Panc1 (cell line): ENCODE data around the gene FBLN2. TPM values are rescaled to one million over a fixed set of nuclear protein-coding genes. Genes with fewer than 3 reads are reported as not detected.

Experiments used
- ATAC-seq: fragments of 200-7000 bp; cut with Tn5 transposase; 2 replicates; pipeline ENCODE4 v1.9.1; 2020; ENCODE audit warnings: mild to moderate bottlenecking, moderate library complexity
- BruUV-seq: library from RNA; stranded (reverse); fragments of 400-500 nt; replicated peaks from 2 replicates; lab custom pipeline; 2021; lab: Mats Ljungman, UMichigan
- CTCF ChIA-PET: fragments of 300-600 bp; sonication (Branson Sonifier 250); formaldehyde crosslinking; loops from one replicate; lab custom pipeline; 2022; ENCODE audit warnings: antibody characterized with exemption; lab: Charles Lee
- POLR2A ChIA-PET: fragments of 300-600 bp; sonication (Branson Sonifier 250); formaldehyde crosslinking; loops from one replicate; lab custom pipeline; 2022; ENCODE audit warnings: antibody characterized with exemption; lab: Charles Lee
- DNase-seq: peaks from one replicate; pipeline ENCODE4 v3.0.0-alpha.2; 2010; ENCODE audit warnings: low read depth, low spot score
- H3K27ac ChIP-seq: 2 replicates; pipeline ENCODE4 v1.5.1; 2011; ENCODE audit warnings: mild to moderate bottlenecking, low read length, inconsistent platforms
- H3K27me3 ChIP-seq: fragments of 200-500 bp; sonication (Bioruptor generic); 2 replicates; pipeline ENCODE4 v1.6.0; 2014; ENCODE audit warnings: low read length, inconsistent platforms; ENCODE audit not compliant: control insufficient read depth, insufficient read depth
- H3K36me3 ChIP-seq: fragments of 200-500 bp; sonication (Bioruptor generic); 2 replicates; pipeline ENCODE4 v1.5.1; 2014; ENCODE audit warnings: inconsistent platforms, mild to moderate bottlenecking, low read length, moderate library complexity; ENCODE audit not compliant: control insufficient read depth, insufficient read depth
- H3K4me1 ChIP-seq: 2 replicates; pipeline ENCODE4 v1.5.1; 2011; ENCODE audit warnings: inconsistent platforms, mild to moderate bottlenecking, low read length, moderate library complexity; ENCODE audit not compliant: control insufficient read depth, insufficient read depth
- H3K4me3 ChIP-seq, 2 experiments: 2 replicates each; pipeline ENCODE4 v1.5.1; 2011 to 2012; ENCODE audit warnings: low read depth in 2 of 2, low read length in 2 of 2, mild to moderate bottlenecking in 2 of 2, inconsistent platforms in 1 of 2, moderate library complexity in 1 of 2
- H3K9me3 ChIP-seq: fragments of 200-500 bp; sonication (Bioruptor generic); 2 replicates; pipeline ENCODE4 v1.5.1; 2014; ENCODE audit warnings: low read depth, mild to moderate bottlenecking, inconsistent platforms, low read length, moderate library complexity; ENCODE audit not compliant: control insufficient read depth, insufficient read depth
- POLR2AphosphoS5 ChIP-seq: IDR thresholded peaks from 2 replicates; pipeline ENCODE4 v1.6.1; 2012; ENCODE audit warnings: mild to moderate bottlenecking, low read depth, low read length, moderate library complexity
- SIN3A ChIP-seq: IDR thresholded peaks from 2 replicates; pipeline ENCODE4 v1.6.1; 2012; ENCODE audit warnings: low read depth, mild to moderate bottlenecking, low read length, moderate library complexity, borderline replicate concordance; ENCODE audit not compliant: insufficient read depth
- TCF7L2 ChIP-seq: IDR thresholded peaks from 2 replicates; pipeline ENCODE4 v1.6.1; 2011; ENCODE audit warnings: mild to moderate bottlenecking, low read depth, low read length, inconsistent platforms
- in situ Hi-C: cut with HindIII; loops from 2 replicates; pipeline ENCODE4 v1.10.0; 2016; ENCODE audit warnings: low sequenced_read_pairs, low pct_unique_long_range_greater_than_20kb
- intact Hi-C: fragments of 100-400 bp; cut with micrococcal nuclease; formaldehyde crosslinking; loops from one replicate; pipeline ENCODE4 v1.10.0; 2022; ENCODE audit not compliant: unreplicated experiment
- total RNA-seq: library from RNA; stranded (reverse); gene quantifications from one replicate; pipeline ENCODE4 v1.2.1, GENCODE V29; 2021; ENCODE audit not compliant: unreplicated experiment
- TF ChIP-seq, protein P1 (sequence below): fragments of 450-650 bp; IDR thresholded peaks from 2 replicates; pipeline ENCODE4 v1.5.1; 2017; ENCODE audit warnings: mild to moderate bottlenecking
- TF ChIP-seq, protein P2 (sequence below), 2 experiments: IDR thresholded peaks; 2 replicates each; pipeline ENCODE4 v1.6.1; 2011 to 2012; ENCODE audit warnings: low read depth in 2 of 2, control low read depth in 1 of 2, low read length in 1 of 2, mild to moderate bottlenecking in 1 of 2, moderate library complexity in 1 of 2; ENCODE audit not compliant: insufficient read depth in 1 of 2

Gene FBLN2
- total RNA-seq, 1 experiment from 2014 or later, result 0.44 TPM

DNA sequence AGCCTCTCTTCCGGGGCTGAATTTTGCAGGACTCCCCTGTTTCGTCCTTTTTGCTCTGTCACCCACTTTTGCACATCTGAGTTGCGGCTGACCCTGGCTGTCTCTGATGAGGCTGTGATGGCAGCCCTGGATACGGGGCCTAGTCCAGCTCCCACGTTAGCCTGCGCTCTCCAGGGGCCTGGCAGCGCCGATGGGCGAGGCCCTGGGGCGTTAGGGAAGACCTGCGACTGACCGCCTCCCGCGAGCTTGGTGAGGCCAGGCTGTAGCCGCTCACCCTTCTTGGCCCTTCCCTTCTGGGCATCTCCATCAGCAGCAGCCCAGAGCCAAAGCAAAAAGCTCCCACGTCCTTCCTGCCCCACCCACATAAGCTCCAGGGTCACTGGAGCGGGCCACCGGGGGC, 85.2 kb downstream of the FBLN2 start:
- no TSS peak for BruUV-seq
- POLR2A ChIA-PET, result no interaction called here

DNA sequence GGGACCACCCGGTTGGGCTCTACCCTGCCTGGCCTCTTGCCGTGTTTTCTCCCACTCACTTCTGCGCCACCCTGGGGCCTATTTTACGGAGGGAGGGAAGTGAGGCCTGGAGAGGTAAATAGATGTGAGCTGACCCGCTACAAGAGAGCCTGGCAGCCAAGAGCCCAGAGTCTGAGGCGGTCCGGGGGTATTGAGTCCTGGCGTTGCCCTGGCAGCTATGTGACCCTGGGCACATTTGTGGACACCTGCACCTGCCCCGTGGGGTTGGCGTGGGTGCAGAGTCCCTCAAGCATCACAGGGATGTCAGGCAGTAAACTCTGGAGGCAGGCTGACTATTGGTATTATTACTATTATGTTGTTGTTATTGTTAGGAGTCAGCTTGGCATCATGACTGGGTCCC, 85.7 kb downstream of the FBLN2 start:
- no peaks in the 10 kb centered on the region for H3K36me3 ChIP-seq
- no peak overlapping the region for H3K27ac ChIP-seq
- H3K9me3 ChIP-seq, result no peaks in the 10 kb centered on the region
- intact Hi-C loops, result no loop called here
- ATAC-seq (no peak), DNase-seq (no peak)
- POLR2A ChIA-PET, result no interaction called here
- no peaks in the 10 kb centered on the region for H3K27me3 ChIP-seq
- H3K4me3 ChIP-seq, result no peak overlapping the region
- in situ Hi-C loops, result no loop called here
- TF ChIP-seq TCF7L2 (no peak), POLR2AphosphoS5 (no peak), SIN3A (no peak)
- TF ChIP-seq, protein P1, sequence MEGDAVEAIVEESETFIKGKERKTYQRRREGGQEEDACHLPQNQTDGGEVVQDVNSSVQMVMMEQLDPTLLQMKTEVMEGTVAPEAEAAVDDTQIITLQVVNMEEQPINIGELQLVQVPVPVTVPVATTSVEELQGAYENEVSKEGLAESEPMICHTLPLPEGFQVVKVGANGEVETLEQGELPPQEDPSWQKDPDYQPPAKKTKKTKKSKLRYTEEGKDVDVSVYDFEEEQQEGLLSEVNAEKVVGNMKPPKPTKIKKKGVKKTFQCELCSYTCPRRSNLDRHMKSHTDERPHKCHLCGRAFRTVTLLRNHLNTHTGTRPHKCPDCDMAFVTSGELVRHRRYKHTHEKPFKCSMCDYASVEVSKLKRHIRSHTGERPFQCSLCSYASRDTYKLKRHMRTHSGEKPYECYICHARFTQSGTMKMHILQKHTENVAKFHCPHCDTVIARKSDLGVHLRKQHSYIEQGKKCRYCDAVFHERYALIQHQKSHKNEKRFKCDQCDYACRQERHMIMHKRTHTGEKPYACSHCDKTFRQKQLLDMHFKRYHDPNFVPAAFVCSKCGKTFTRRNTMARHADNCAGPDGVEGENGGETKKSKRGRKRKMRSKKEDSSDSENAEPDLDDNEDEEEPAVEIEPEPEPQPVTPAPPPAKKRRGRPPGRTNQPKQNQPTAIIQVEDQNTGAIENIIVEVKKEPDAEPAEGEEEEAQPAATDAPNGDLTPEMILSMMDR, result no peak
- TF ChIP-seq, protein P2, sequence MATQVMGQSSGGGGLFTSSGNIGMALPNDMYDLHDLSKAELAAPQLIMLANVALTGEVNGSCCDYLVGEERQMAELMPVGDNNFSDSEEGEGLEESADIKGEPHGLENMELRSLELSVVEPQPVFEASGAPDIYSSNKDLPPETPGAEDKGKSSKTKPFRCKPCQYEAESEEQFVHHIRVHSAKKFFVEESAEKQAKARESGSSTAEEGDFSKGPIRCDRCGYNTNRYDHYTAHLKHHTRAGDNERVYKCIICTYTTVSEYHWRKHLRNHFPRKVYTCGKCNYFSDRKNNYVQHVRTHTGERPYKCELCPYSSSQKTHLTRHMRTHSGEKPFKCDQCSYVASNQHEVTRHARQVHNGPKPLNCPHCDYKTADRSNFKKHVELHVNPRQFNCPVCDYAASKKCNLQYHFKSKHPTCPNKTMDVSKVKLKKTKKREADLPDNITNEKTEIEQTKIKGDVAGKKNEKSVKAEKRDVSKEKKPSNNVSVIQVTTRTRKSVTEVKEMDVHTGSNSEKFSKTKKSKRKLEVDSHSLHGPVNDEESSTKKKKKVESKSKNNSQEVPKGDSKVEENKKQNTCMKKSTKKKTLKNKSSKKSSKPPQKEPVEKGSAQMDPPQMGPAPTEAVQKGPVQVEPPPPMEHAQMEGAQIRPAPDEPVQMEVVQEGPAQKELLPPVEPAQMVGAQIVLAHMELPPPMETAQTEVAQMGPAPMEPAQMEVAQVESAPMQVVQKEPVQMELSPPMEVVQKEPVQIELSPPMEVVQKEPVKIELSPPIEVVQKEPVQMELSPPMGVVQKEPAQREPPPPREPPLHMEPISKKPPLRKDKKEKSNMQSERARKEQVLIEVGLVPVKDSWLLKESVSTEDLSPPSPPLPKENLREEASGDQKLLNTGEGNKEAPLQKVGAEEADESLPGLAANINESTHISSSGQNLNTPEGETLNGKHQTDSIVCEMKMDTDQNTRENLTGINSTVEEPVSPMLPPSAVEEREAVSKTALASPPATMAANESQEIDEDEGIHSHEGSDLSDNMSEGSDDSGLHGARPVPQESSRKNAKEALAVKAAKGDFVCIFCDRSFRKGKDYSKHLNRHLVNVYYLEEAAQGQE (IDR thresholded peaks at IDR 0.05; ENCODE audit: insufficient read depth in 1 of 2, low read depth in 2 of 2, low read length in 1 of 2), result no peak
- no peaks in the 10 kb centered on the region for H3K4me1 ChIP-seq
- CTCF ChIA-PET, result interaction anchor here (1.2 kb wide), 1 partner anchor 139 kb away, joined by 3 read pairs; no protein-coding TSS in a partner anchor
- no TSS peak for BruUV-seq

More for the DNA sequence above, 85.2 kb downstream of the FBLN2 start:
- H3K4me3 ChIP-seq, result no peak overlapping the region
- no peak overlapping the region for H3K27ac ChIP-seq
- H3K36me3 ChIP-seq, result no peaks in the 10 kb centered on the region
- TF ChIP-seq TCF7L2, result no peak
- intact Hi-C loops, result no loop called here
- H3K9me3 ChIP-seq, result no peaks in the 10 kb centered on the region
- in situ Hi-C loops, result no loop called here
- no peaks in the 10 kb centered on the region for H3K4me1 ChIP-seq
- H3K27me3 ChIP-seq, result no peaks in the 10 kb centered on the region
- DNase-seq, result no peak
- CTCF ChIA-PET, result interaction anchor here (1.2 kb wide), 1 partner anchor 139 kb away, joined by 3 read pairs; no protein-coding TSS in a partner anchor
- no peak for ATAC-seq

DNA sequence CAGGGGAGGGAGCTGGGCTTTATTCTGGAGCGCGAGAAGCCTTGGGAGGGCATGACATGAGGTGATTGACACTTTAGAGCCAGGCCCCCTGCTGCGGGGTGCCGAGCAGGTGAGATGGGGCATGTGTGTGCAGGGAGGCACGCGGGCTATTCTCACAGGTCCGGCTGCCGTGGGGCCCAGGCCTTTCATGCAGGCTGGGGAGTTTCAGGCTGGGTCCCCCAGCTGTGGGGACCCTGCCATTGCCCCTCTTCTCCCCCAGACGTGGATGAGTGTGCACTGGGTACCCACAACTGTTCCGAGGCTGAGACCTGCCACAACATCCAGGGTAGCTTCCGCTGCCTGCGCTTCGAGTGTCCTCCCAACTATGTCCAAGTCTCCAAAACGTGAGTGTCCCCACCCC, 87.3 kb downstream of the FBLN2 start:
- no peak overlapping the region for H3K27ac ChIP-seq
- no peaks in the 10 kb centered on the region for H3K36me3 ChIP-seq
- TF ChIP-seq POLR2AphosphoS5, result no peak
- TF ChIP-seq, protein P2 (IDR thresholded peaks at IDR 0.05; ENCODE audit: insufficient read depth in 1 of 2, low read depth in 2 of 2, low read length in 1 of 2), result no peak
- TF ChIP-seq TCF7L2, result no peak
- TF ChIP-seq SIN3A, result no peak
- TF ChIP-seq, protein P1, result no peak
- ATAC-seq (no peak), DNase-seq (no peak)
- ChIA-PET CTCF (no interaction called here), POLR2A (no interaction called here)
- no TSS peak for BruUV-seq
- H3K27me3 ChIP-seq, result no peaks in the 10 kb centered on the region
- intact Hi-C loops, result no loop called here
- no peaks in the 10 kb centered on the region for H3K4me1 ChIP-seq
- H3K4me3 ChIP-seq, result no peak overlapping the region
- H3K9me3 ChIP-seq, result no peaks in the 10 kb centered on the region
- in situ Hi-C loops, result no loop called here
